Measurements from ENCODE around the gene C11orf42.

Gene C11orf42, protein sequence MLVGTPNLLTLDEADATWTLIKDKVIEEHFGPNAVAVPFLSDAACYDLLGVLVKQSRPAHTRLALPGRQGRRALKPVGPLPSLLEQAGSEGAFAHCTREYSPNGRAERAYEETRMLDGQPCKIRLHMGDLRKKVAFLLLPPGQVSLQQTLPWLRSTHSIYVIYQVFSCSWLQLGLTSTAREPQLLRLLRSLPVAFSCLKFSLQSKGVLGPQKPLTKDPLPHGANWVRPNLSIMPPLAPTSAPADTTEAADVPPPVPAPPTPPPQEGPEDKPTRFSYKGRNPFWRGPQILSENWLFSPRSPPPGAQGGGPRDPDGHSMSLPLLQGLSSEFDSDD

GRCh38 chr11:6205366-6205765 is at the start of gene C11orf42:
TSS of gene C11orf42 (plus strand) at chr11:6205557. CDS start at chr11:6205616, 59 bp downstream.
- no peak for DNase-seq (ENCODE audit: low spot score)

GRCh38 chr11:6156628-6157359 is 48.6 kb upstream of the C11orf42 start:
- no peak for DNase-seq (ENCODE audit: low spot score)

DNA sequence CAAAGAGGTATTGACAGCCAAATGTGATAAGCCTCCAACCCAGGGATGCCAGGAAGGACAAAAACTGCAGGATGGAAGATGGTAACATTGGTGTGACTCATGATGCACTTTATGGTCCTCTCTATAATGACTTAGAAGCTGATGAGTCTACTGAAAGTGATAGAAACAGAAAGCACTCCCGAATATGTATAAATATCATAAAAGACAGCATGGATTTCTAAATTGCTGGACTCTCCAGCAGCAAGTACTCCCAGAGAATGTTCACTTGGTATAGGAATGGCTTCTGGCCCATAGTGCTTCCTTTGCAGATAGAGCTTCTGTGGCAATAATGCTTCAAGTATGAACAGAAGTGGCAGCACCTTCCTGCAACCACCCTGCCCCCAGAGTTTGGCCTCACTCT is 35.1 kb upstream of the C11orf42 start, which contains the start of gene OR52B2:
Gene OR52B2, minus strand, starts transcription at position 101 of the 400 bp plus-strand sequence. Its CDS starts 0 bp downstream, at position 101.
- DNase-seq (ENCODE audit: low spot score) = no peak

GRCh38 chr11:6175440-6175839 is 29.9 kb upstream of the C11orf42 start:
- DNase-seq (ENCODE audit: low spot score) = no peak

DNA sequence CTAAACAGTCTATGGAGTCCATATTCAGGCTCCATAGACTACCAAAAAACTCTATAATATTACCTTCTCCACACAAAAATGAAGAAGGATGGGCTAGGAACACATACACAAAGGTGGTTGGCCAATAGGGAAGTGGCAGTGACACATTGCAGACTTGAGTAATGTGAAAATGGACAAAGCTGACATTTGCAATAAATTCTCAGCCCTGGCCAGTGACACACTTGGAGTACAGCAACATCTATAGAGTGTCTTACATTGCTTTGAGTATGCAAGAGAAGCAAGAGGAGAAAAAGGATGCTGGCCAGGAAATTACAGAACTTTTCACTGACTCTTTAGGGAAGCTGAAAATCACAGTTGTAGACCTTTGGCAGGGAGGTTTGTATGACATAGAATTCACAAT is 13.6 kb upstream of the C11orf42 start:
- no peak for DNase-seq (ENCODE audit: low spot score)

DNA sequence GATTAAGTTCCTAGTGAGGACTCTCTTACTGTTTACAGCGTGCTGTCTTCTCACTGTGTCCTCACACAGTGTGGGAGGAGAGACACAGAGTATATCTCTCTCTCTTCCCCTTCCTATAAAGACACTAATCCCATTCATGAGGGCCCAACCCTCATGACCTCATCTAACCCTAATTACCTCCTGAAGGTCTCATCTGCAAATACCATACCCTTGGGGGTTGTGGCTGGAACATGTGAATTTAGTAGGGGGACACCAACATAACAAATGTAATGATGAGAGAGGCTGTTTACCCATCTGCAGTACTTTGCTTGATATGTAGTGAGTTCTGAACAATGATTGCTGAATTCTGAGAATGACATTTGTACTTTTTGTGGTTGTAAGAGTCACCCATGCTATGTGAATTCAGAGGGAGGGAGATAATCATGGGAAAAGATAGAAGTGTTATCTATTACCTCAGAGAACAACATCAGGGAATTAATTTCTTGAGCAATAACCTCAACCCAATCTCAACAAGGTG is 11.2 kb upstream of the C11orf42 start:
- no peak for DNase-seq (ENCODE audit: low spot score)

- no peak for DNase-seq (ENCODE audit: low spot score)
Observed at GRCh38 chr11:6196396-6196795, 9.0 kb upstream of the C11orf42 start.

- no peak for DNase-seq (ENCODE audit: low spot score)
Observed at GRCh38 chr11:6197466-6198200, 7.7 kb upstream of the C11orf42 start.

DNA sequence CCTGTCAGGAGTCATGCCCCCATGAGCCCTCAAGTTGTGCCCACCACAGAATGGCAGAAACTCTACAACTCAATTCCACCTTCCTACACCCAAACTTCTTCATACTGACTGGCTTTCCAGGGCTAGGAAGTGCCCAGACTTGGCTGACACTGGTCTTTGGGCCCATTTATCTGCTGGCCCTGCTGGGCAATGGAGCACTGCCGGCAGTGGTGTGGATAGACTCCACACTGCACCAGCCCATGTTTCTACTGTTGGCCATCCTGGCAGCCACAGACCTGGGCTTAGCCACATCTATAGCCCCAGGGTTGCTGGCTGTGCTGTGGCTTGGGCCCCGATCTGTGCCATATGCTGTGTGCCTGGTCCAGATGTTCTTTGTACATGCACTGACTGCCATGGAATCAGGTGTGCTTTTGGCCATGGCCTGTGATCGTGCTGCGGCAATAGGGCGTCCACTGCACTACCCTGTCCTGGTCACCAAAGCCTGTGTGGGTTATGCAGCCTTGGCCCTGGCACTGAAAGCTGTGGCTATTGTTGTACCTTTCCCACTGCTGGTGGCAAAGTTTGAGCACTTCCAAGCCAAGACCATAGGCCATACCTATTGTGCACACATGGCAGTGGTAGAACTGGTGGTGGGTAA is 6.1 kb upstream of the C11orf42 start, which contains the start of gene OR52W1:
Gene OR52W1, plus strand, starts transcription at position 51 of the 637 bp plus-strand sequence. Its CDS starts 0 bp downstream, at position 51.
- DNase-seq (ENCODE audit: low spot score) = no peak

- DNase-seq (ENCODE audit: low spot score) = no peak
Observed at GRCh38 chr11:6200975-6201374, 4.4 kb upstream of the C11orf42 start.

DNA sequence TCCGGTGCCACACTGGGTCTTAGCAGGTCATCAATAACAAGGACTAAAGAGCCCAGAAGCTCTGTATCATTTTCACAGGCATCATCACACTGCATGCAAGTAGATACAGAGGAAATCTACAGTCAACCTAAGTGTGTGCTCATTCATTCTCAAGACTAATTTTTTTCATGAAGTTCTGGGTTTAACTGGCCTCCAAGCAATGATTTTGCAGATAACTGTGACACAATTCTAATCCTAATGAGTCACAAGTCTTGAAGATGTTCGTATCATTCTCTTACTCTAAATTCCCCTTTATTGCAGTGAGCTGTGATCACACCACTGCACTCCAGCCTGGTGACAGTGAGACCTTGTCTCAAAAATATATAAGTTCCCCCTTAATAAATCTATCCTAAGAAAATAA is 3.9 kb upstream of the C11orf42 start:
- DNase-seq (ENCODE audit: low spot score) = no peak

DNA sequence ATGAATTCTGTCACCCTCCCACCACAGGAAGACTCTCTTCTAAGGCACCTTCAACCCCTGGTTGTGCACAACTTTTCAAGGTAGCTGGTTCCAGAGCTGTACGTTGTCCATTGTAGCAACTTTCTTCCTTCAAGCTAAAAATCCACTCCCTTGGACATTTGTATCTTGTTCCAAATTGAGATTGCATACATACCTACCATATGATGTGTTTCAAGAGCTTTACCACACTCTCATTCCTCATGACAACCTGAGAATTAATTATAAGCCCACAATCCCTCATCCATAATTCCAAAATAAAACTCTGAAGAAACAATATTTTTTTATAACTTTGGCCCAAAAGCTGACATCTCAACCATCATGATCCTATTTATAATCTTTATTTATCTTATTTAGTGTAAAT is 3.3 kb upstream of the C11orf42 start:
- no peak for DNase-seq (ENCODE audit: low spot score)

- no peak for DNase-seq (ENCODE audit: low spot score)
Observed at GRCh38 chr11:6203327-6203726, 2.0 kb upstream of the C11orf42 start.

DNA sequence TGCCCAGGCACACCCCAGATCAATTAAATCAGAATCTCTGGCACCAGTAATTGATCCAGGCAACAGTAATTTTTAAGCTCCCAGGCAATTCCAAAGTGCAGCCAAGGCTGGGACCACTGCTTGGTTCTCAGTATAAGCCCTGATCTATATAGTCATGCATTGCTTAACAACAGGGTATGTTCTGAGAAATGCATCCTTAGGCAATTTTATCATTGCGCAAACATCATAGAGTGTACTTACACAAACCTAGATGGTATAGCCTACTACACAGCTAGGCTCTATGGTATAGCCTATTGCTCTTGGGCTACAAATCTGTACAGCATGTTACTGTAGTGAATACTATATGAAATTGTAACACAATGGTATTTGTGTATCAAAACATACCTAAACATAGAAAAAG is 651 bp upstream of the C11orf42 start:
- DNase-seq (ENCODE audit: low spot score) = no peak

GRCh38 chr11:6206456-6207180 is 1.3 kb downstream of the C11orf42 start:
- no peak for DNase-seq (ENCODE audit: low spot score)

DNA sequence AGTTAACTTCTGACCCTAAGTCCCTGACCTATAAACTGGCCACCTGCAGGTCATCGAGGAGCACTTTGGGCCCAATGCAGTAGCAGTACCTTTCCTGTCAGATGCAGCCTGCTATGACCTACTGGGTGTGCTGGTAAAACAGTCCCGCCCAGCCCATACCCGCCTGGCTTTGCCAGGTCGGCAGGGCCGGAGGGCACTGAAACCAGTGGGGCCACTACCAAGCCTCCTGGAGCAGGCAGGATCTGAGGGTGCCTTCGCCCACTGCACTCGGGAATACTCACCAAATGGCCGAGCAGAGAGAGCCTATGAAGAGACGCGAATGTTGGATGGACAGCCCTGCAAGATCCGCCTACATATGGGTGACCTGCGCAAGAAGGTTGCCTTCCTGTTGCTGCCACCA is 4.4 kb downstream of the C11orf42 start:
- DNase-seq (ENCODE audit: low spot score) = no peak

GRCh38 chr11:6210274-6210955 is 5.1 kb downstream of the C11orf42 start:
- peak; percentile 70 for DNase-seq (ENCODE audit: low spot score)

DNA sequence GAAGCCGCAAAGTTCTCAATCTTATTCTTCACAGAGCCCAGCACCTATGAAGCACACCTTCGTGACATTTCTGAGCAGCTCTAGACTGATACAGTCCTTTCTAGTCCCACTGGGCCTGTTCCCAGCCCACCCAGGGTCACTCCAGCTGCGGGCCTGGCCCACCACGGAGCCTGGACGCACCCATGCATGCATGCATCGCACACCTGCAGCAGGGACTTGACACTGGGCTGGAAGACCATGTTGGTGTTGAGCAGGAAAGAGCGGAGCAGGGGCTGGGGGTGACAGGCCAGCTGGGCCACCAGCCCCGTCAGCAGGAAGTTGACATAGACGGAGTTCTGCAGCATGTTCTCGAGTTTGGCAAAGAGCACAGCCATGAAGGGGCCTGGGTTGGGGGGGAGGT is 9.2 kb downstream of the C11orf42 start:
- no peak for DNase-seq (ENCODE audit: low spot score)

DNA sequence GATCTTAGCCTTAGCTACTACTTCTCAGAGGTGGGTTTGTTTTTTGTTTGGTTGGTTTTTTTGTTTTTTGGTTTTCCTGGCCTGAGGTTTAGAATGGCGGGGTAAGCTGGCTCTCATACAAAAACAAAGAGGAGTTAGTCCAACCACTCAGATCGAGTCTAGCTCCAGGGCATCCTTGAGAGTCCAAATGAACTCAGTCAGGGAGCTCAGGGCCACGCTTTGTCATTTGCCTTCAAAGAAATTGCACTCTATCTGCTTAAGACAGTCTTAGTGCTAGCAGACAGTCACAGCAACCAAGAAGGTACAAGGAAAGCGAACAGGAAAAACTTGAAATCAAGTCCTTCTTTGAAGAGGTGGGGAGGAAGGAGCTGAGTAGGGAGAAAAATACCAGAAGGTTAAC is 11.1 kb downstream of the C11orf42 start:
- DNase-seq (ENCODE audit: low spot score) = no peak

DNA sequence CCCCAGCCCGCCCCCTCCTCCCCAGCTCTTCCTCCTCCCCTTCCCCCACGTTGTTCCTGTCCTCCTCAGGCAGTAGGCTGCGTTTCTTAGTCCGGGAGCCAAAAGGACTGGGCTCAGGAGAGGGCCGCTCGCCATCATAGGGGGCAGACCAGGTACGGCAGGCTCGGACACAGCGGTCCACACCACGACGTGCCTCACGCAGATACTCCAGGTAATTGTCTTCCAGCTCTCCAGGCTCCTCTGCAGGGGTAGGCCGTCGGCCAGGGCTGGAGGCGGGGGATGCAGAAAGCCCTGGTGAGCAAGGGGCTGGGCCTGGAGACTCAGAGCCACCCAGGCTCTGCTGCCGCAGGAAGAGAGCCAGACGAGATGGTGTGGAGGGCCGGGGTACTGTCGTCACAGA is 12.4 kb downstream of the C11orf42 start:
- DNase-seq (ENCODE audit: low spot score) = no peak

DNA sequence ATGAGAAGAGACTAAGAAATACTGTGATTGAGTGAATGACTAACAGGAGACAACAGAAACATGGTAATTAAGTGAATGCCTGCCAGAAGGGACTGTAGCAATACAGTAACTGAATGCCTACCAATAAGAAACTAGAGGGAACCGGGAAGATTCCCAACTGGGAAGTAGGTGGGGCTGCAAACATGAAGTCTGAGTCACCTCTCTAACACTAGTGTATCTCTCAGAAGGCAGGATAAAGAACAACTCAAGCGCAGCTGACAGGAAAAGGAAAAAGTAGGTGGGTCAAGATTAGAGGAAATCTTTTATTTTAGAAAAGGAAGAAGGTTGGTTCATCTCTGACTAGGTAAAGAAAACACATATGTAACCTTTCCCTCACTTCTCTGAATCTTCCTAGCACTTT is 14.0 kb downstream of the C11orf42 start:
- DNase-seq (ENCODE audit: low spot score) = peak; percentile 74
